ENCODE measurements around the gene PRTG. TPM values are rescaled to one million over a fixed set of nuclear protein-coding genes. Genes with fewer than 3 reads are reported as not detected.

The PRTG gene
- polyA plus RNA-seq, 1 donor (not counting 4 experiments of a cell fraction or from before 2014, with no cell fraction given) = not detected

DNA sequence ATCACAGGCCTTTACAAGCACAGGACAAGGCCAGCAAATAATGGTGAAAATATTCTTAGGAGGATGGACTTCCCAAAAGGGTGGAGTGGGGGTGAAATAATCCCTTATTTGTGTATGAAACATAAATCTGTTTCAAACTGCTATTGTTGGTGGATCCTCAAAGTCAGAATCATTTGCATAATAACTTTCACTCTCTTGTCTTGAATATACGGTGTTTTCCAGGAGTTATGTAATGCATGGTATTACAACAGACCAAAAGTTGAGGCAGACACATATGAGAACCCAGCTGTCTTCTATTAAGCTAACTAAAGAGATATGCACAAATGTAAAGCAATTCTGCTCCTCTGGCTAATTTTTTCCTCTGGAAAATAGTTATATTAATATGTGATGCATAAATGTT is 57.7 kb downstream of the PRTG start:
- H3K9ac ChIP-seq (ENCODE audit: control insufficient read depth, extremely low read depth, insufficient read depth, low read length) = no peak overlapping the region
- no peak overlapping the region for H3K4me2 ChIP-seq (ENCODE audit: control insufficient read depth, extremely low read depth, insufficient read depth, low read depth, low read length)
- no peaks in the 10 kb centered on the region for H3K9me3 ChIP-seq (ENCODE audit: control insufficient read depth, low read depth, low read length)
- no peaks in the 10 kb centered on the region for H4K20me1 ChIP-seq (ENCODE audit: control insufficient read depth, extremely low read depth, insufficient read depth, low read length)
- DNase-seq (ENCODE audit: low read depth, low spot score) = no peak
- dilution Hi-C loops (cut with MboI; ENCODE audit: extremely low pct_ligation_motif_present, low sequenced_read_pairs) = no loop called here
- no peaks in the 10 kb centered on the region for H3K79me2 ChIP-seq (ENCODE audit: control insufficient read depth, insufficient read depth, low read length)
- no peaks in the 10 kb centered on the region for H3K4me1 ChIP-seq (ENCODE audit: control insufficient read depth, extremely low read depth, insufficient read depth, low read length)
- no peaks in the 10 kb centered on the region for H3K36me3 ChIP-seq (ENCODE audit: control insufficient read depth in 2 of 2, extremely low read depth in 1 of 2, insufficient read depth in 2 of 2, low read length in 2 of 2)
- no peak overlapping the region for H2AFZ ChIP-seq (ENCODE audit: control insufficient read depth, low read length)
- H3K27me3 ChIP-seq (ENCODE audit: control insufficient read depth, extremely low read depth, insufficient read depth, low read length) = no peaks in the 10 kb centered on the region
- TF ChIP-seq CTCF (optimal IDR thresholded peaks at IDR 0.05 in 1 of 3, IDR thresholded peaks at IDR 0.05 in 1 of 3, conservative IDR thresholded peaks at IDR 0.05 in 1 of 3; ENCODE audit: extremely low read depth in 1 of 3, insufficient read depth in 2 of 3, low read length in 3 of 3) = no peak
- no peak for TF ChIP-seq EZH2 (IDR thresholded peaks at IDR 0.05; ENCODE audit: low read length)
- no peak overlapping the region for H3K4me3 ChIP-seq (ENCODE audit: control insufficient read depth in 2 of 3, extremely low read depth in 1 of 3, insufficient read depth in 2 of 3, low read depth in 1 of 3, low read length in 3 of 3)
- H3K27ac ChIP-seq (ENCODE audit: control insufficient read depth, insufficient read depth, low read length) = no peak overlapping the region
- FAIRE-seq = no peak
- no peaks in the 10 kb centered on the region for H3K9me1 ChIP-seq (ENCODE audit: control insufficient read depth, extremely low read depth, insufficient read depth, low read length)

GRCh38 chr15:55683376-55683775 is 59.6 kb downstream of the PRTG start:
- no peaks in the 10 kb centered on the region for H3K4me1 ChIP-seq (ENCODE audit: control insufficient read depth, extremely low read depth, insufficient read depth, low read length)
- DNase-seq (ENCODE audit: low read depth, low spot score) (no peak), FAIRE-seq (no peak)
- no peak for TF ChIP-seq CTCF (optimal IDR thresholded peaks at IDR 0.05 in 1 of 3, IDR thresholded peaks at IDR 0.05 in 1 of 3, conservative IDR thresholded peaks at IDR 0.05 in 1 of 3; ENCODE audit: extremely low read depth in 1 of 3, insufficient read depth in 2 of 3, low read length in 3 of 3)
- H3K9me1 ChIP-seq (ENCODE audit: control insufficient read depth, extremely low read depth, insufficient read depth, low read length) = no peaks in the 10 kb centered on the region
- no peak overlapping the region for H2AFZ ChIP-seq (ENCODE audit: control insufficient read depth, low read length)
- no peaks in the 10 kb centered on the region for H4K20me1 ChIP-seq (ENCODE audit: control insufficient read depth, extremely low read depth, insufficient read depth, low read length)
- H3K9ac ChIP-seq (ENCODE audit: control insufficient read depth, extremely low read depth, insufficient read depth, low read length) = no peak overlapping the region
- no peak overlapping the region for H3K4me3 ChIP-seq (ENCODE audit: control insufficient read depth in 2 of 3, extremely low read depth in 1 of 3, insufficient read depth in 2 of 3, low read depth in 1 of 3, low read length in 3 of 3)
- H3K9me3 ChIP-seq (ENCODE audit: control insufficient read depth, low read depth, low read length) = no peaks in the 10 kb centered on the region
- H3K27me3 ChIP-seq (ENCODE audit: control insufficient read depth, extremely low read depth, insufficient read depth, low read length) = no peaks in the 10 kb centered on the region
- H3K36me3 ChIP-seq (ENCODE audit: control insufficient read depth in 2 of 2, extremely low read depth in 1 of 2, insufficient read depth in 2 of 2, low read length in 2 of 2) = no peaks in the 10 kb centered on the region
- H3K27ac ChIP-seq (ENCODE audit: control insufficient read depth, insufficient read depth, low read length) = no peak overlapping the region
- H3K4me2 ChIP-seq (ENCODE audit: control insufficient read depth, extremely low read depth, insufficient read depth, low read depth, low read length) = no peak overlapping the region
- dilution Hi-C loops (cut with MboI; ENCODE audit: extremely low pct_ligation_motif_present, low sequenced_read_pairs) = no loop called here
- H3K79me2 ChIP-seq (ENCODE audit: control insufficient read depth, insufficient read depth, low read length) = no peaks in the 10 kb centered on the region
